Colonic mucosa (tissue), 4 donors: ENCODE results near the gene CEP20. TPM values are rescaled to one million over a fixed set of nuclear protein-coding genes. Genes with fewer than 3 reads are reported as not detected.

Experiments used
- DNase-seq: peaks from one replicate; pipeline ENCODE4 v3.0.0-alpha.2; 2020
- H3K27ac ChIP-seq: fragments of 200-600 bp; one replicate; pipeline ENCODE4 v1.8.0; 2021
- H3K27me3 ChIP-seq: fragments of 200-600 bp; one replicate; pipeline ENCODE4 v1.8.0; 2021
- H3K36me3 ChIP-seq: fragments of 200-600 bp; one replicate; pipeline ENCODE4 v1.8.0; 2021
- H3K4me1 ChIP-seq: fragments of 200-600 bp; one replicate; pipeline ENCODE4 v1.8.0; 2021; ENCODE audit warnings: mild to moderate bottlenecking
- H3K4me3 ChIP-seq: fragments of 200-600 bp; one replicate; pipeline ENCODE4 v1.8.0; 2021
- H3K9ac ChIP-seq, 2 donors: one replicate each; pipeline ENCODE4 v1.7.0; 2013; ENCODE audit warnings: control low read depth in 2 of 2, low read depth in 2 of 2, low read length in 2 of 2
- H3K9me3 ChIP-seq: fragments of 200-600 bp; one replicate; pipeline ENCODE4 v1.8.0; 2021
- CTCF ChIP-seq: fragments of 200-600 bp; IDR thresholded peaks from one replicate; pipeline ENCODE4 v1.8.0; 2022; ENCODE audit warnings: antibody characterized with exemption, mild to moderate bottlenecking
- intact Hi-C: fragments of 100-400 bp; cut with DNase I; formaldehyde crosslinking; loops from one replicate; pipeline ENCODE4 v1.14.1; 2022
- total RNA-seq, 2 donors: library from RNA; stranded (reverse); fragmentation: NEBNext Ultra II Directional in 1 of 2; extraction: Animal tissue kit (Norgen Biotek cat#: 25700) in 1 of 2; gene quantifications; one replicate each; pipeline ENCODE4 v1.2.1, GENCODE V29; 2021
- donor health status: healthy.
- donor health status: DM: no; HTN: no; CAD: no.
- donor health status: DM: no; HTN: no; CAD: no.

The CEP20 gene
- total RNA-seq, 2 donors from 2014 or later = 23.3 to 31.0 TPM

GRCh38 chr16:15830832-15831451 lies 57.5 kb downstream of the CEP20 start:
- no peak for TF ChIP-seq CTCF
- intact Hi-C loops = no loop called here

GRCh38 chr16:15829460-15829859 lies 58.9 kb downstream of the CEP20 start:
- H3K27ac ChIP-seq = no peak overlapping the region

More at GRCh38 chr16:15830832-15831451, 57.5 kb downstream of the CEP20 start:
- no peak for DNase-seq
- Histone ChIP-seq H3K27ac (no peak overlapping the region), H3K9ac (no peak overlapping the region), H3K9me3 (no peaks in the 10 kb centered on the region), H3K27me3 (no peaks in the 10 kb centered on the region), H3K4me3 (no peak overlapping the region), H3K36me3 (no peaks in the 10 kb centered on the region), H3K4me1 (no peaks in the 10 kb centered on the region)

GRCh38 chr16:15827709-15828343 lies 60.6 kb downstream of the CEP20 start:
- no peak overlapping the region for H3K9ac ChIP-seq
- no peak overlapping the region for H3K27ac ChIP-seq
- H3K27me3 ChIP-seq = no peaks in the 10 kb centered on the region
- TF ChIP-seq CTCF = no peak
- H3K9me3 ChIP-seq = no peaks in the 10 kb centered on the region
- H3K36me3 ChIP-seq = no peaks in the 10 kb centered on the region
- DNase-seq = no peak
- no peaks in the 10 kb centered on the region for H3K4me1 ChIP-seq
- intact Hi-C loops = no loop called here
- H3K4me3 ChIP-seq = no peak overlapping the region

More at GRCh38 chr16:15829460-15829859, 58.9 kb downstream of the CEP20 start:
- intact Hi-C loops = no loop called here
- Histone ChIP-seq H3K4me3 (no peak overlapping the region), H3K27me3 (no peaks in the 10 kb centered on the region), H3K9me3 (no peaks in the 10 kb centered on the region), H3K36me3 (no peaks in the 10 kb centered on the region), H3K4me1 (no peaks in the 10 kb centered on the region), H3K9ac (no peak overlapping the region)
- TF ChIP-seq CTCF = no peak
- DNase-seq = peak; percentile 34

- Histone ChIP-seq H3K27me3 (no peaks in the 10 kb centered on the region), H3K4me1 (no peaks in the 10 kb centered on the region), H3K4me3 (no peak overlapping the region), H3K9ac (no peak overlapping the region), H3K9me3 (no peaks in the 10 kb centered on the region), H3K36me3 (no peaks in the 10 kb centered on the region), H3K27ac (no peak overlapping the region)
- no peak for TF ChIP-seq CTCF
- intact Hi-C loops = no loop called here
- no peak for DNase-seq
Observed at GRCh38 chr16:15827299-15827698, 61.1 kb downstream of the CEP20 start.

- TF ChIP-seq CTCF = no peak
- intact Hi-C loops = no loop called here
- Histone ChIP-seq H3K27ac (no peak overlapping the region), H3K27me3 (no peaks in the 10 kb centered on the region), H3K9ac (no peak overlapping the region), H3K4me3 (no peak overlapping the region), H3K4me1 (no peaks in the 10 kb centered on the region), H3K36me3 (no peaks in the 10 kb centered on the region), H3K9me3 (no peaks in the 10 kb centered on the region)
- no peak for DNase-seq
Observed at GRCh38 chr16:15825750-15826305, 62.6 kb downstream of the CEP20 start.
